HG03095 (cell line): ENCODE results near the gene WASF2.

ENCODE experiments used
- ATAC-seq: cut with Tn5 transposase; IDR thresholded peaks from one replicate; pipeline ENCODE4 v1.9.1; 2021; ENCODE audit warnings: moderate library complexity; ENCODE audit not compliant: unreplicated experiment

Gene WASF2

DNA sequence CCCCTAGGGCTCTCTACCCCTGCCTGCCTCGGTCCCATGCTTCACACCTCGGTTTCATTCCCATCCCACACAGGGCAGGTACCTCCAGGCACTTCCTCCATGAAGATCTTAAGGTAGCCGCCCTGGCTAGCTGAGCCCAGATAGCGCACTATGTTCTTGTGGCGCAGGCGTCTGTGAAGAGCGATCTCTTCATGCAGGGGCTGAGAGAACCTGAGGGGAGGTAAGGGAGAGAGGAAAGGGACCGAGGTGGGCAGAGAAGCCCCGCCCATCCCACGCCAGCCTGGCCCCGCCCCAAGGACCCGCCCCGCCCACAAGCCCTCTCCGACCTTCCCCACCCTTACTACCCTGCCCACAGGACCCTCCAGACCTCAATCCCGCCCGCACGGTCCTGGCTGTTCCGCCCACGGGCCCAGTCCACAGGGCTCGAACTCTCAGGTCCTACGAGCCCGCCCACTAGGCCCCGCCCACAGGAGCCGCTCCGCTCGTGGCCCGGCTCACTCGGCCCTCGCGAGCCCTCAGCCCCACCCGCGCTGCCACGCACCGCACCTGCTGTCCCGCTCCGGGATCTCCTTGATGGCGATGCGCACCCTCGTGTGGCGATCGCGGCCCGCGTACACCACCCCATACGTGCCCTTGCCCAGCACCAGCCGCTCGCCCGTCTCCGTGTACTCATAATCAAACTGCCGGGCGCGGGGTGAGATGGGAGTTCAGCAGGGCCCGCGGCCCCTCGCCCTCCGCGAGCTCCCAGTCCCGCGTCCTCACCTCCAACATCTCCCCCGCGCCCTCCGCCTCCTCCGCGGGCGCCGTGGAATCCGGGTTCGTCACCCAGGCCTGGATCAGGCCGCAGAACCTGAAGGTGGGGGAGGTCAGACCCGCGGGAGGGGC, 129.6 kb downstream of the WASF2 start:
- no peak for ATAC-seq

- ATAC-seq = no peak
Measured at GRCh38 chr1:27359822-27360158, 130.2 kb downstream of the WASF2 start.

- ATAC-seq = no peak
Measured at GRCh38 chr1:27358928-27359313, 131.0 kb downstream of the WASF2 start.

DNA sequence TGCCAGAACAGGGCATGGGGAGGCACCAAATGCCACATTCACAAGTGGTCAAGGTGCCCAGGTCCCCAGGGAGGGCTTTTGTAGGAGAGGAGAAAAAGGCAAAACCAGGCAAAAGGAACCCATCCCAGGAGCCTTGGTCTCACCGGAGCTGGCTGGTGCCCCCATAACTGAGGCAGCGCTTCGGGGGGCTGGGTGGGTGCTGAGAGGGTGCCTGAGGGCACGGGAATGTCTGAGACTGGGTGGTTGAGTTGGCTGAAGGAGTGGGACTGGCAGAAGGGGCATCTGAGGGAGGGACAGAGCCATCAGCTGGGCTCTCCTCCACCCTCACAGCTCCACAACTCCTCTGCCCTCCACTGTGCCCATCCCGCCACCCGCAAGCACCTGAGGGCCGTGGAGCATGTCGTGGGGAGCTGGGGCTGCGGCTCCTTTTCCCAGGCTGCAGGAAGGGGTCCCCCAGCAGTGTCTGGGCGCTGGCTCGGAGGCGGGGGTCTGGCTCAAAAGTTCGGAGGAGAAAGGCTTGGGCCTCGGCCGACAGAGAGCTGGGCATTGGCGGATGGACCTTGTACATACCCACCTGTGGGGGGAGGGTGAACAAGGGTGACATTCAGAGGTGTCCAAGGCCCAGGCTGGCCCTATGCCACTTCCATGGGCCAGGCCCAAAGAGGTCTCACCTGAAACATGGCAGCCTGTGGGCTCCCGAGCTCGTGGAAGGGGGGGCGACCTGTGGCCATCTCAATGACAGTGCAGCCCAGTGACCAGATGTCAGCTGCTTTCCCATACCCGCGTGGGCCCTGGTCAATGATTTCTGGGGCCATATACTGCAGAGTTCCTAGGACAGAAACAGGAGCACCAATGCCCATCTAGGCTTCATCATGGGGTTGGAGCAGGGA, 131.7 kb downstream of the WASF2 start:
- ATAC-seq = no peak

DNA sequence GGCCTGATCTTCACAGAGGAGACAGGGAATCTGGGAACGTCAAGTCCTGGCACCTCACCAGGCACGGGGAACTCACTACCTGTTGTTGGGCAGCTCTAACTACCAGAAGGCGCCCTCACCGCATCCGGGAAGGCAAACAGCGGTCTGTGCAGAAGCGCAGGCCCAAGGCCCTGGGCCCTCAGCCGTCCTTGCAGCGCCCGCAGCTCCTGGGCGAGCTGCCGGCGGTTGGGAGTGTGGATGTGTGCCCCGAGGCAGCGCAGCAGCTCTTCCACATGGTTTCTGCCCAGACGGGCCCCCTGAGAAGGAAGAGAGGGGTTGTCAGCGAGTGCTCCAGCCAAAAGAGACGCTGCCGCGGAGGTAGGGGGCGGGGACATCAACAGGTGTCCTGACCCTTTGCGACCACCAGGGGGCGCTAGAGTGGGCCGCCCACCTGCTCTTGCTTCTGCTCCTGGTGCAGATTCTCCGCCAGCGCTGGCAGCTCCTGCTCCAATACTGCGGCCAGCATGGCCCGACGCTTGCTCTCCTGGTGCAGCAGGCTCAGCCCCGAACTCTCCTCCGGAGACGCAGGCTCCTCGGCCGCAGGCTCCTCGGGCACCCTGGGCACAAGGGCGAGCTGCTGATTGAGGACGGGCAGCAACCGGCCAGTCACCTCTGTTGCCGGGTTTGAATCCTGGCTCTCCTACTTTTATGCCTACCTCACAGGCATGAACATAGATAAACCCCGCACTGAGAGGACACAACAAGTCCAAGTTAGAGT, 132.5 kb downstream of the WASF2 start:
- peak; percentile 50 for ATAC-seq

GRCh38 chr1:27356619-27357280, 133.2 kb downstream of the WASF2 start:
- ATAC-seq = no peak

- ATAC-seq = no peak
Measured at GRCh38 chr1:27356277-27356618, 133.7 kb downstream of the WASF2 start.

GRCh38 chr1:27355683-27356082, 134.3 kb downstream of the WASF2 start:
- ATAC-seq = no peak
